ENCODE measurements around the gene KLF12. TPM values are rescaled to one million over a fixed set of nuclear protein-coding genes. Genes with fewer than 3 reads are reported as not detected.

Gene KLF12
- total RNA-seq, 1 donor: 10.8 TPM

DNA sequence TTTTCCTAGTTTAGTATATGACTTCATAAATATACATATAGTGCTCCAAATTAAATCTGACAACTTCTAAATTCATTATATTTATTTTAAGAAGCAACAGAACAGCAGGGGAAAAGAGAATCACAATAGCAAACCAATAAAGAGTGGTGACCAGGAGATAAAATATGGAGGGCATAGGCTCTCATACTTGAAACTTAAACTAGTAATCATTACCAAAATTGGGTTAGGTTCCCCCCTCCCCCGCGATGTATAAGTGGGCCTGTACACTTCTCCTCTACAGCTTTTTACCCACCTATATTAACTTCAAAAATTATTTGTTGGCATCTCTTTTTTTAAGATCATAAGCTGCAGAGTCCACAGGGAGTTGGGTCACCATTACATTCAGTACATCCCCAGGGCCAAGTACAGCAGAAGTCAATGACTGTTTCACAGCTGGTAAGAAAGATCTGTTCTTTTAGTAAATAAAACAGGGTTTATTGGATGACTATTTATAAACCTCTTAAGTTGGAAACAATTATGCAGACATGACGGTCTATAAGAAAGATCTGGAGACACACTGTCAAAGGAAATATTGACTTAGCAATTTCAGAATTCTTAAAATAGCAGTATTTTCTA lies 29.4 kb downstream of the KLF12 start:
- no peak for DNase-seq (ENCODE audit: low read depth in 2 of 3, low spot score in 2 of 3)

DNA sequence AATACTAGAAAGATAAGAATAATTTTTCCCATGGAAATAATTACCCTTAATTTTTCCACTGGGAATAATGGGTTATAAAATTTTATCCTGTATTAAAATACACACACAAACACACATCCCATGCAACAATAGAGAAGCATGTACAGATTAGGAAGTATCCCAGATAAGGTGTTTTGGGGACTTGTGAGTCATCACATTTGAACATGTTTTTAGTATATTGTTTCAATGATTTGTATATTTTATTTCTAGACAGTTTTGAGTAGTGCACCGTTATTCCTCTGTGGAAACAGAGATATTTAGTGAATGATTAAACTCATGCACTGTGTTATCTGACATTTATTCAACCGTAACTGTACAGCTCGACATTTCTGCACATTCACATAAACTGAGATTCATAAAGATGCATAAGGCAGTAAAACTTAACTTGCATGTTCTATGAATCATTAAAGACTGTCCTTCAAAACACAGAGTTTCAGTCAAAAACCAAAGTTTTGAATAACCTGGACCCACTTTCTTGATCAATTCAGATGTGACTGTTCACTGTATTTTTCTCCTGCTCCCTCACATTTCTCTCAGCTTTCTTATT lies 30.1 kb downstream of the KLF12 start:
- DNase-seq (ENCODE audit: low read depth in 2 of 3, low spot score in 2 of 3): no peak

DNA sequence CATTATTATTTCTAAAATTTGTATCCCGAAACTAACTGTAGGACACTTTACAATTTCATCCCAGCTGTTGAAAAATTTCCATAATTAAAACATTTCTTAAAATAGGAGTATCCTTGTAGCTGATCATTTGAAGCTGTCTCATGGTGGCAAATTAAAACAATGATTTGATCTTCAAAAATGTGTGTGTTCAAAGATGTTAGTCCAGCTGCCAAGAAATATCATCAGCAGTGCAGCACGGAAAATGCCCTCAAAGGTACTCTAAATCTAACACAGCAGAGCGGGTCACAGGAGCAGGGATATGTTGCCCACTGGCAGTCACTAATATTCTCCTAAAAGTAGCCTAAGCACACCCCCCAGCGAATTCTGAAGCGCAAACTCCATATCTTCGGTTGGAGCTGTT lies 31.0 kb downstream of the KLF12 start:
- DNase-seq (ENCODE audit: low read depth in 2 of 3, low spot score in 2 of 3): no peak

DNA sequence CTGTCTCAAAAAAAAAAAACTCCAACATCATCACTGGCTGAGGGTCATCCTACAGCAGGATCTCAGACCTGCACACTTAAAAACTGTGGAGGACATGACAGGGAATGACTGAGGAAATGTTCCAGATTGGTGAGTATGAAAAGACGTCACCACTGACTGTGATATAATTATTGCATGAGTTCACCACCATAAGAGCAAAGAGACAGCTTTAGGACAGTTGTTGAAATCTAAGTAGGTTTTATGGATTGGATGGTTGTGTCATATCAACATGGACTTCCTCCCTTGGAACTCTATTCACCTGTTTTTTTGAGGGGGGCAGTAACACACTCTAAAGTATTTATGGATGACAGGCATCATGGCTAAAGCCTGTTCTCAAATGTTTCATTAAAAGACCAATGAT lies 31.5 kb downstream of the KLF12 start:
- DNase-seq (ENCODE audit: low read depth in 2 of 3, low spot score in 2 of 3): no peak

DNA sequence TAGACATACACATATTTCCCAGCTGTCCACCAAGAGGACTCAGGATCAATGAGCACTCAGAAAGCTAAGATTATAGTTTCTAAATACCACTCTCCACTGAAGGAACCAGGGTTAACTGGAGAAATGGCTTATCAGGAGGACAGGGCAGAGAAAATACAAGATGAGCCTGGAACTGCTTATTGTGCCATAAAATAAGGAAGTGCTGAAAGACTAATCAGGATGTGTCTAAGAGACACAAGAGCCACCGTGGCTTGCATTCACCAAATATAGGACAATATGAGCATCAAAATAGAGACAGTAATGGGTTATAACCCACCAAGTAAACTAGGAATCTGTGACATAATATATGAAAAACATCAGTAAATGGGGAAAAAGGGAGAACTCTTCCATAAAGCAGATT lies 32.8 kb downstream of the KLF12 start:
- no peak for DNase-seq (ENCODE audit: low read depth in 2 of 3, low spot score in 2 of 3)

DNA sequence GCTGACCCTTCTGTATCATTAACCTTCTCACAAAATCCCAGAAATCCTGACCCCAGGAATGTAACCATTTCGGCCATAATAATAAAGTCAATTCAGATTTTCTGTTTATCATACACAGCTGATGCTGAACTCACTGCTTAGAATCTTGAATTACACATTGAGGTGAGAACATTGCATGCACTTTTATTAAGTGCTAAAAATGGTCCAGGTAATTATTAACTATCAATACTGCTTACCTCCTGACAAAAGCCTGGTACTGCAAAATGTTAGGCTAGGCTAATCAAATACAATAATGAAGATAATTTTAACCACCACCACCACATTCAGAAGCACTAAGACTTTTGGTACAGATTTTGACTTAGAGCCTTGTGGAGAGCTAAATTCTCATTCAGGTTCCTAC lies 36.1 kb downstream of the KLF12 start:
- no peak for DNase-seq (ENCODE audit: low read depth in 2 of 3, low spot score in 2 of 3)

DNA sequence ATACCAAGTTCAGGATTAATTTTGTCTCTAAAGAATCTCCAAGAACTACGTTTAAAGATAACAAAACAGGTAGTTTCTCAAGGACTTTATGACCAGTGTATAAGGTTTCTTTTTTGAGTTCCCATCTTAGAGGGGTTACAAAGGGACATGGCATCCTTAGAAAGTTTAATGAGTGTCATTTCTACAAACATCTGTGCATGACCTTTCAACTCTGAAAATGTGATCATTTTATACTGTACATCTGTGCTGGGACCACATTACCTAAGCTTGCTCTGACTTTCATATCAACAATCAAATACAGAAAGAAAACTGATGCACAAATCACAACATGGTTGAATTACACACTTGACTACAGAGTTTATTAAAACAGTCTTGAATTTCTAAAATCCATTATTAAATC lies 37.1 kb downstream of the KLF12 start:
- no peak for DNase-seq (ENCODE audit: low read depth in 2 of 3, low spot score in 2 of 3)

DNA sequence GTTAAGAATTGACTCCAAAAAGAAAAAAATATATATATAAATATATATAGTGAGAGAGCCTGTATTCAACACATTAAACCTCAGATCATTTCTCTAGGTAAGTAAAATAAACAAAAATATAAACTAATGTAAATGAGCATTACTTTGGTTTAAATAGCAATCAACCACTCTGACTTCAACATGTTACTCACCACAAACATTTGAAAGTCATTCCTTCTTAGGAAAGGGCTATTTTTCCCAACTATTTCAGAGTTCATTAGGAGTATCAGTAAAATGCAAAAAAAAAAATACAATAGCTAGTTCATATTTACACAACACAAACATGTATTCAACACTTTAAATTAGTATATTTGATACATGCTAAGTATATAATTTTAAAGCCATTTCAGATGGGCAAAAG lies 40.5 kb downstream of the KLF12 start:
- DNase-seq (ENCODE audit: low read depth in 2 of 3, low spot score in 2 of 3): no peak

DNA sequence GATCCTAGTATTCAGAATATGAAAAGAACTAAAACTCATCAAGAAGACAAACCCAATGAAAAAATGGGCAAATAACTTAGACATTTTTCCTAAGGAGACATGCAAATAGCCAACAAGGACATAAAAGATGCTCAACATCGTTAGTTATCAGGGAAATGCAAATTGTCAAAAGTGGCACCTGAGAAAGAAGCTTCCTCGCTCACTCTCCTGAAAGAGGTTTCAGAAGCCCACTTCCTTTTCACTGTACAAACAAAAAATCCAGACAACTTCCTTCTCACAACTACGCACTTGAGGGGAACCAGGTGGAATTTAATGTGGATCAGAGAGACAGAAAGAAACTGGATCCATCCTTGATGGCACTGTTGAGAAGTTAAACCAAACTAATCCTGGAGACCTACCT lies 41.5 kb downstream of the KLF12 start:
- no peak for DNase-seq (ENCODE audit: low read depth in 2 of 3, low spot score in 2 of 3)

DNA sequence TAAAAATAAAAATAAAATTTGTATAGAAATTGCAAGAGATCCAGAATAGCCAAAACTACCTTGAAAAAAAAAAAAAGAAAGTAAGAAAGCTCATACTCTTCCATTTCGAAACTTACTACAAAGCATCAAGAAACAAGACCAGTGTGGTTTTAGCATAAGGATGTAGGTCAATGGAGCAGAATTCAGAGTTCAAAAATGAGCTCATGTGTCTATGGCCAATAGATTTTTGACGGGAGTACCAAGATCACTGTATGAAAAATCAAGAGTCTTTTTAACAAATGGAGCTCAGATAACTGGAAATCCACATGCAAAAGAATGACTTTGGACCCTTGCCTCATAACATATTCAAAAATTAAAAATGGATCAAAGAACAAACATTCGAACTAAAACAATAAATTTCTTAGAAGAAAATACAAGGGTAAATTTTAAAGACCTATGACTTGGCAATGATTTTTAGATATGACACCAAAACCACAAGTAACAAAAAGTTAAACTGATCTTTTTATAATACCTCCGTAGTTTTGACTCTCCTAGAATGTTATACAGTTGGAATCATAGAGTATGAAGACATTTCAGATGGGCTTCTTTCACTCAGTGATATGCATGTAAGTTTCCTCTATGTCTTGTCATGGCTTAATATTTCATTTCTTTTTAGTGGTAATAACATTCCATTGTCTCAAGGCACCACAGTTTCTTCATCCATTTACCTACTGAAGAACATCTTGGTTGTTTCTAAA lies 43.2 kb downstream of the KLF12 start:
- DNase-seq (ENCODE audit: low read depth in 2 of 3, low spot score in 2 of 3): no peak

DNA sequence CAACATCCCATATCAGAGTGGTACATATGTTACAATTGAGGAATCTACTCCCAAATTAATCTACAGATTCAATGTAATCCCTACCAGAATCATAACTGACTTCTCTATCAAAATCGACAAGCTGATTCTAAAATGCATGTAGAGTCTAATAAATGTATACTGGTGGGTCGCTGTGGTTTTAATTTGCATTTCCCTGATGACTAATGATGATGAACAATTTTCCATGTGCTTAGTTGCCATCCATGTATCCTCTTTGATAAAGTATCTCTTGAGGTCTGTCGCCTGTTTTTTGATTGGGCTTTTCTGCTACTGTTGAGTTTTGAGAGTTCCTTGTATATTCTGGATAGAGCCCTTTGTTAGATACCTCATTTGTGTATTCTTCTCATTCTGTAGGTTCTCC lies 43.8 kb downstream of the KLF12 start:
- DNase-seq (ENCODE audit: low read depth in 2 of 3, low spot score in 2 of 3): no peak

DNA sequence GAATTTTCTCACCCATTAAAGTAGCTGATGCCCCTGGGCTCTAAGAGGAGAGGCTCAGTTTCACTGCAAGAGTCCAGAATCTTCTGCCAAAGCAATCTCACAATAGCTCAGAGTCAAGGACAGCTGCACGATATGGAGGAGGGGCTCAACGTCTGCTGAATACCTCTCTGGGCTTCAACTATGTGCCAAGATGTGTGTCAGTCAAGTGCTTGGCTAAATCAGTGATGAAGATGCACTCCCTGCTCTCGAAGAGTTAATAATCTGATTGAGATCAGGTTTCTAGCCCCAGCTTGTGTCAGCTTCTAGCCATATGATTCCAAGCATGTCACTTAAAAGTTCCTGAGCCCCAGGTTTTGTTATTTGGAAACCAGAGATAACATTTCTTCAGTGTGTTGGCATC lies 46.8 kb downstream of the KLF12 start:
- no peak for DNase-seq (ENCODE audit: low read depth in 2 of 3, low spot score in 2 of 3)
